ENCODE data around the gene CCDC196. TPM values are rescaled to one million over a fixed set of nuclear protein-coding genes. Genes with fewer than 3 reads are reported as not detected.
"Not testable (repeated sequence)": the region's sequence is repeated elsewhere in the genome, so short reads cannot be mapped to it uniquely, and the experiment has no call there.

The CCDC196 gene
- polyA plus RNA-seq, 4 donors, result 0.14 to 0.34 TPM; not detected in 2

DNA sequence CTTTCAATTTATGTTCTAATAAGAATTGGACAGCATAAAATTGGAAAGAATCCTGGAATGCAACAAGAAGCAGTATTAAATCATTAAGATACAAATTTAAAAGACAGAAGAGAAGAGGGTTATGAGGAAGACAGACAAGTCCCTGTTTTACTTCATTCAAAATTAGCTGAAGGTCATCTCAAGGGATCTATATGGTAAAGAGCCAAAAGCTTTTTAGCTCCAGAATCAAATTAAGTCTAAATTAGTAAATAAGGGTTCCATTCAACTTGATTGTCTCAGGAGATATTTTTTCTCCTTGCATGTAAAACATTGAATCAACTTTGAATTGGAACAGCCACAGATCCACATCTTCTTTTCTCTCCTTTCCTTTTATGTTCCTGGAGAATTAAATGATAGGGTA lies 7.6 kb downstream of the CCDC196 start:
- DNase-seq (ENCODE audit: low read depth in 4 of 4, low spot score in 3 of 4), result no peak

GRCh38 chr14:66495218-66496098 lies 9.3 kb downstream of the CCDC196 start:
- peak in 2 of 4 donors; percentile 36 to 49 for DNase-seq (ENCODE audit: low read depth in 4 of 4, low spot score in 3 of 4)

DNA sequence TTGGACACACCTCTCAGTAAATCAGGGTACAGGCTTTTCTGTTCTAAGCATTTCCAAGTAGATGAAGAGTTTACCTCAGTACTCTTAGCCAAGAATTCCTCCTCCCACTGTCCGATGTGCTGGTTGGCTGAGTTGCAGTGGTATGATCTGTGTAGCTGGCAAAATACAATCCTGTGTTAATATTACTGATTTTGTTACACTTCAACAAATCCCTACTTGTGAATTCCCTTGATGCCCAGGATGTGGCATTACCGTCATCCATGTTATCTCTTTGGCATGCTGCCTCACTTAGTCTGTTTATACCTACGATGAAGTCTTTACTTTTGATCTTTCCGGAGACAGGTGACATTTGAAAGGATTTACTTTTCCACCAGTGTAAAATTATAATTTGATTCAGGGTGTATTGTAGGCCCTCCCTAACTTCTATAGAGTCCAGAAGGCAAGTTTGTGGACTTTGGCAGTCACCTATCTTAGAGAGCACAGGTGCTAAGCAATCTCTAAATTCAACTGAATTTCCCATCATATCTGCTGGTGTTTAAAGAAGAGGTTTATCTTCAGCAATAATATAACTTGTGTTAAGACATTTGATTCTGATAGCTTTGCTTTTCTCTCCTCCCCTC lies 10.1 kb downstream of the CCDC196 start:
- no peak for DNase-seq (ENCODE audit: low read depth in 4 of 4, low spot score in 3 of 4)

DNA sequence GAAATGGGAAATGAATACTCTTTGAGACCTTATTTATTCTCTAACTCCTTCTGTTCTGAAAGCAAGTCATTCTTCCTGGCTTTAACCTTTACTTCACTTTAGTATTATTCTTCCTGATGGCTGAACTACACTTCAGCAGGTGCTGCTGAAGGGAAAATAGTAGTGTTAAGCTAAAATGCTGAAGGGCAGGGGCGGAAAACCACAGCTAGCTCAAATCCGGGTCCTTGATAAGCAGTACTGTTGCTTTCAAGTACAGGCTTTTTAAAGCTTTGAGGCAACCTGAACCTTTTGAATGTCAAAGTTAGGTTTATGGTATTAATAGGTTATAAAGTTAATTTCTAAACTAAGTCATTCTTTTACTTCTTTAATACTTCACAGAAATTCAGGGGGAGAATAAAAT lies 10.7 kb downstream of the CCDC196 start:
- DNase-seq (ENCODE audit: low read depth in 4 of 4, low spot score in 3 of 4), result no peak

- no peak for DNase-seq (ENCODE audit: low read depth in 4 of 4, low spot score in 3 of 4)
These were observed 12.1 kb downstream of the CCDC196 start for GRCh38 chr14:66498311-66498710.

DNA sequence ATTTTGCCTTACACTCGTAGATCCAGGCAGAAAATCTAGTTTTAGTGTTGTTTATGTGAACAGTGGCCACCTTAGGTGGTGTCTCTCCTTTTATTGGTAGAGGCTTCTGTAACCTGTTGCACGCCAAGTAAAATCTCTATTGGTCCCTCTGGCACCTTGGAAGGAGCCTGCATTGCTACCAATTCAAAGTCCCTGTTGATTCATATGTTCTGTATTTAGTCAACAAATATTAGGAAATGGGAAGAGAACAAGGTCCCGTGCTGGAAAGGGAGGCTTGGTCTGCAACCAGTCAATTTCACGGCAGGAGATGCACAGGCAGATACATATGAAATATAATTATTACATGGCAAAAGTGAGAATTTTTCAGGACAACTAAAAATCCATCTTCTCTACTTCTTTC lies 15.4 kb downstream of the CCDC196 start:
- DNase-seq (ENCODE audit: low read depth in 4 of 4, low spot score in 3 of 4), result no peak

DNA sequence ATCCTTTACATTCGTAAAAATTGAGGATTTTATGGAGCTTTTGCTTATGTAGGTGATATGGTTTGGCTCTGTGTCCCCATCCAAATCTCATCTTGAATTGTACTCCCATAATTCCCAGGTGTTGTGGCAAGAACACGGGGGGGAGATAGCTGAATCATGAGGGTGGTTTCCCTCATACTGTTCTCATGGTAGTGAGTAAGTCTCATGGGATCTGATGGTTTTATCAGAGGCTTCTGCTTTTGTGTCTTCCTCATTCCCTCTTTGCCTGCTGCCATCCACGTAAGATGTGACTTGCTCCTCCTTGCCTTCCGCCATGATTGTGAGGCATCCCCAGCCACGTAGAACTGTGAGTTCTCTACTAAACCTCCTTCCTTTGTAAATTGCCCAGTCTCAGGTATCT lies 16.7 kb downstream of the CCDC196 start:
- DNase-seq (ENCODE audit: low read depth in 4 of 4, low spot score in 3 of 4), result not testable (repeated sequence)

GRCh38 chr14:66503532-66503931 lies 17.4 kb downstream of the CCDC196 start:
- DNase-seq (ENCODE audit: low read depth in 4 of 4, low spot score in 3 of 4), result no peak

- DNase-seq (ENCODE audit: low read depth in 4 of 4, low spot score in 3 of 4), result peak in 1 of 4 donors; percentile 51
These were observed 21.1 kb downstream of the CCDC196 start for GRCh38 chr14:66507181-66507721.

- DNase-seq (ENCODE audit: low read depth in 4 of 4, low spot score in 3 of 4), result peak; percentile 88 to 92 (median 90)
These were observed 21.8 kb downstream of the CCDC196 start, which contains the start of gene GPHN for GRCh38 chr14:66507722-66508546. GPHN (plus strand) TSS chr14:66508147.

GRCh38 chr14:66508547-66508845 lies 22.3 kb downstream of the CCDC196 start:
- no peak for DNase-seq (ENCODE audit: low read depth in 4 of 4, low spot score in 3 of 4)

DNA sequence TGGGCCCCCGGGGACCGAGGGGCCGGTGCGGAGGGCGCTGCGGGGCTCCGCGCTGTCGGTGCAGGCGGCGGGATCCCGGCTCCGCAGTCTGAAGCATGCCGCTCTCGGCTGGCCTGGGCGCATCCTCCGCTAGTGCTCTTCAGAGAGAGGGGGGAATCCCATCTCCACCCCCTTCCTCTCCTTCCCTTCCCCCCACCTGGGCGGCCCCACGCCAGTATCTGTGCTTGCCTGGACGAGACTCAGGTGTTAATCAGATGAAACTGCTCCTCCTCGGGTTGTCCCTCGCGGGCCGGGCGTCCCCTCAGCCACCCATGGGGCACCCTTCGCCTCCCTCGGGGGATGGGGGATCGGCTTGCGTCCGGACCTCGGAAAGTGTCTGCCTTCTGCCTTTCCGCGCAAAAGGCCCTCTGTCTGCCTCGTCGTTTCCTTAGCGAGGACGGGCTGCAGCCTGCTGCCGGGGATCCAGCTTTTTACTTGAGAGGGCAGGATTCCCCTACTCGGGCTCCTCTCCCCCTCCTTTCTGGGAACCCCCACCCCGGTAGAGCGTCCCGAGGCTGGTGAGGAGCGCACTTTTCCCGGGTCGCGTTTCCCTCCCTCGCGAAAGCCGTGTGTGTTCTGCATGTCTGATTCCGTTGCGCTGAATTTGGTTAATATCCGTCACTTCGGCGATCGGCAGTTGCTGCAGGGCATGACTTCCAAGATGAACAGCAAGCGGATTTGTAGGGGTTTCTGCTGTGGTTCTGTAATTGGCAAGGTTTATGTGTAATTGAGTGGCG lies 22.9 kb downstream of the CCDC196 start:
- peak in 1 of 4 donors; percentile 12 for DNase-seq (ENCODE audit: low read depth in 4 of 4, low spot score in 3 of 4)

DNA sequence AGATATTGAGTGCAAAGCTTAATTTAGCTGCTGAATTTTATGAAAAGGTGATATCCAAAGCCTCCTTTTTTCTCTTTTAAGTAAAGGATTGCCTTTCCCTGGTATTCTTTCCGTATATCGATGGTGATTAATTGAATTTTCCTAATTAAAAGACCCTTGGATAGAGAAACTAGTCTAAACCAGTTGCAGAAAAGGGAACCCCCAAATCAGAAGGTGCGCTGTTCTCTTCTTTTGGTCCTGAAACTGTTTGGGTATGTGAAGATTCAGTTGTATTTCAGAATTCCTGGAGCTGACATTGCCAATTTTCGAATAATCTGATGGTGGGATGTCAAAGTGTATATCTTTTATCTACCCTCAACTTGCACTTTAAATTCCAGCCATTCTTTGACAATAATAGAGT lies 23.7 kb downstream of the CCDC196 start:
- no peak for DNase-seq (ENCODE audit: low read depth in 4 of 4, low spot score in 3 of 4)

- no peak for DNase-seq (ENCODE audit: low read depth in 4 of 4, low spot score in 3 of 4)
These were observed 25.7 kb downstream of the CCDC196 start for GRCh38 chr14:66511849-66512248.

- no peak for DNase-seq (ENCODE audit: low read depth in 4 of 4, low spot score in 3 of 4)
These were observed 28.0 kb downstream of the CCDC196 start for GRCh38 chr14:66514213-66514612.

- no peak for DNase-seq (ENCODE audit: low read depth in 4 of 4, low spot score in 3 of 4)
These were observed 44.4 kb downstream of the CCDC196 start for GRCh38 chr14:66530526-66530925.

- DNase-seq (ENCODE audit: low read depth in 4 of 4, low spot score in 3 of 4), result no peak
These were observed 52.9 kb downstream of the CCDC196 start for GRCh38 chr14:66539034-66539433.

GRCh38 chr14:66540038-66540437 lies 53.9 kb downstream of the CCDC196 start:
- no peak for DNase-seq (ENCODE audit: low read depth in 4 of 4, low spot score in 3 of 4)

- DNase-seq (ENCODE audit: low read depth in 4 of 4, low spot score in 3 of 4), result no peak
These were observed 55.5 kb downstream of the CCDC196 start for GRCh38 chr14:66541627-66542026.

DNA sequence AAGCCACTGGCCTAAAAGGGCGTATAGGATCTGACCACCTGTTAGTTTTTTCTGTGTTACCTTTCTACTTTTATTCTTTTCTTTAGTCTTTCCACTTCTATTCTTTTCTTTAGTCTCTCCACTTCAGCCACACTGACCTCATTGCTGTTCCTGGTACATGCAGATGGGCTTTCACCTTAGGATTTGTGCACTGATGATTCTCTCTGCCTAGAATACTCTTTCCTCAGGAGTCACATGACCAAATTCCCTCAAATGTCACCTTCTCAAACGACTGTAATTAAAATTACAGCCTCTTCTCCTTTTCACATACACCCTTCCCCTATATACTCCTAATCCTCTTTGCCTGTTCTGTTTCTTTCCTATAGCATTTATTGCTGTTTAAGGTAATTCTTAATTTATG lies 57.8 kb downstream of the CCDC196 start:
- no peak for DNase-seq (ENCODE audit: low read depth in 4 of 4, low spot score in 3 of 4)
